ENCODE results near the gene POU6F2.

The POU6F2 gene

GRCh38 chr7:39043531-39043930, 65.8 kb downstream of the POU6F2 start:
- no peak overlapping the region for H3K4me3 ChIP-seq (ENCODE audit: low read depth, low read length)
- TF ChIP-seq CTCF (IDR thresholded peaks at IDR 0.05; ENCODE audit: low read depth, low read length), result no peak

GRCh38 chr7:39044489-39044888, 66.8 kb downstream of the POU6F2 start:
- TF ChIP-seq CTCF (IDR thresholded peaks at IDR 0.05; ENCODE audit: low read depth, low read length), result no peak
- no peak overlapping the region for H3K4me3 ChIP-seq (ENCODE audit: low read depth, low read length)

- TF ChIP-seq CTCF (IDR thresholded peaks at IDR 0.05; ENCODE audit: low read depth, low read length), result no peak
- H3K4me3 ChIP-seq (ENCODE audit: low read depth, low read length), result no peak overlapping the region
Observed at GRCh38 chr7:39045231-39045630, 67.5 kb downstream of the POU6F2 start.

- no peak overlapping the region for H3K4me3 ChIP-seq (ENCODE audit: low read depth, low read length)
- TF ChIP-seq CTCF (IDR thresholded peaks at IDR 0.05; ENCODE audit: low read depth, low read length), result no peak
Observed at GRCh38 chr7:39051279-39051678, 73.6 kb downstream of the POU6F2 start.

- no peak for TF ChIP-seq CTCF (IDR thresholded peaks at IDR 0.05; ENCODE audit: low read depth, low read length)
- H3K4me3 ChIP-seq (ENCODE audit: low read depth, low read length), result no peak overlapping the region
Observed at GRCh38 chr7:39051707-39052106, 74.0 kb downstream of the POU6F2 start.

- no peak overlapping the region for H3K4me3 ChIP-seq (ENCODE audit: low read depth, low read length)
- TF ChIP-seq CTCF (IDR thresholded peaks at IDR 0.05; ENCODE audit: low read depth, low read length), result no peak
Observed at GRCh38 chr7:39054731-39055130, 77.0 kb downstream of the POU6F2 start.

GRCh38 chr7:39056153-39056552, 78.4 kb downstream of the POU6F2 start:
- H3K4me3 ChIP-seq (ENCODE audit: low read depth, low read length), result no peak overlapping the region
- TF ChIP-seq CTCF (IDR thresholded peaks at IDR 0.05; ENCODE audit: low read depth, low read length), result no peak

All from WI38 (cell line).